Neural progenitor cell (in vitro differentiated cells): ENCODE results near the gene TSPAN18. TPM values are rescaled to one million over a fixed set of nuclear protein-coding genes. Genes with fewer than 3 reads are reported as not detected.

Experiments
- DNase-seq: peaks from one replicate; pipeline ENCODE4 v3.0.0-alpha.2; 2016; ENCODE audit warnings: low spot score
- H2AFZ ChIP-seq: fragments of 200-600 bp; sonication (generic); replicated peaks from 2 replicates; pipeline ENCODE4 v1.6.1; 2016; ENCODE audit warnings: antibody characterized with exemption
- H3F3A ChIP-seq: fragments of 200-600 bp; sonication (generic); 2 replicates; pipeline ENCODE4 v1.6.1; 2016; ENCODE audit warnings: antibody characterized with exemption, low read depth
- H3K27ac ChIP-seq: fragments of 200-600 bp; sonication (generic); 2 replicates; pipeline ENCODE4 v1.5.1; 2016; ENCODE audit warnings: mild to moderate bottlenecking
- H3K27me3 ChIP-seq: fragments of 200-600 bp; sonication (generic); 2 replicates; pipeline ENCODE4 v1.6.1; 2016; ENCODE audit warnings: mild to moderate bottlenecking, moderate library complexity
- H3K36me3 ChIP-seq: fragments of 200-600 bp; sonication (generic); 2 replicates; pipeline ENCODE4 v1.5.1; 2016
- H3K4me1 ChIP-seq: fragments of 200-600 bp; sonication (generic); 2 replicates; pipeline ENCODE4 v1.6.1; 2016; ENCODE audit warnings: mixed run types
- H3K4me2 ChIP-seq: fragments of 200-600 bp; sonication (generic); 2 replicates; pipeline ENCODE4 v1.6.1; 2016
- H3K4me3 ChIP-seq: fragments of 200-600 bp; sonication (generic); 2 replicates; pipeline ENCODE4 v1.5.1; 2016
- H3K79me2 ChIP-seq: fragments of 200-600 bp; sonication (generic); 2 replicates; pipeline ENCODE4 v1.6.1; 2016; ENCODE audit warnings: low read depth
- H3K9ac ChIP-seq: fragments of 200-600 bp; sonication (generic); 2 replicates; pipeline ENCODE4 v1.6.1; 2016
- H3K9me3 ChIP-seq: fragments of 200-600 bp; sonication (generic); 2 replicates; pipeline ENCODE4 v1.5.1; 2016; ENCODE audit warnings: low read depth
- H4K20me1 ChIP-seq: fragments of 200-600 bp; sonication (generic); 2 replicates; pipeline ENCODE4 v1.6.1; 2016; ENCODE audit warnings: low read depth
- H3K27ac Mint-ChIP-seq: 3 replicates; pipeline ENCODE4 v1.8.0; 2021; ENCODE audit warnings: mixed read lengths
- H3K27me3 Mint-ChIP-seq: 2 replicates; pipeline ENCODE4 v1.8.0; 2022; ENCODE audit warnings: low read depth, mild to moderate bottlenecking, inconsistent platforms, moderate library complexity, mixed read lengths; ENCODE audit not compliant: insufficient read depth
- H3K36me3 Mint-ChIP-seq: 3 replicates; pipeline ENCODE4 v1.8.0; 2021; ENCODE audit warnings: mixed read lengths
- H3K4me1 Mint-ChIP-seq: 3 replicates; pipeline ENCODE4 v1.8.0; 2021; ENCODE audit warnings: mixed read lengths
- H3K4me3 Mint-ChIP-seq: 3 replicates; pipeline ENCODE4 v1.8.0; 2021; ENCODE audit warnings: mild to moderate bottlenecking, moderate library complexity, mixed read lengths
- H3K9me3 Mint-ChIP-seq: 3 replicates; pipeline ENCODE4 v1.8.0; 2020; ENCODE audit warnings: mixed read lengths
- EZH2 ChIP-seq: fragments of 200-600 bp; sonication (generic); IDR thresholded peaks from 2 replicates; pipeline ENCODE4 v1.6.1; 2017; ENCODE audit warnings: antibody characterized with exemption, mild to moderate bottlenecking, moderate library complexity
- EZH2phosphoT487 ChIP-seq: fragments of 200-600 bp; sonication (generic); IDR thresholded peaks from 2 replicates; pipeline ENCODE4 v1.6.1; 2017; ENCODE audit warnings: antibody characterized with exemption
- total RNA-seq: library from RNA; depleted of rRNA; stranded (reverse); fragments of >200 nt; gene quantifications from 2 replicates; pipeline ENCODE4 v1.2.3, GENCODE V29; 2015; ENCODE audit warnings: low replicate concordance
- TF ChIP-seq, protein P1 (sequence below): fragments of 200-600 bp; sonication (generic); IDR thresholded peaks from 2 replicates; pipeline ENCODE4 v1.5.1; 2017; ENCODE audit warnings: antibody characterized with exemption, mild to moderate bottlenecking

Gene TSPAN18
- total RNA-seq, 1 donor from 2014 or later: 16.5 TPM

DNA sequence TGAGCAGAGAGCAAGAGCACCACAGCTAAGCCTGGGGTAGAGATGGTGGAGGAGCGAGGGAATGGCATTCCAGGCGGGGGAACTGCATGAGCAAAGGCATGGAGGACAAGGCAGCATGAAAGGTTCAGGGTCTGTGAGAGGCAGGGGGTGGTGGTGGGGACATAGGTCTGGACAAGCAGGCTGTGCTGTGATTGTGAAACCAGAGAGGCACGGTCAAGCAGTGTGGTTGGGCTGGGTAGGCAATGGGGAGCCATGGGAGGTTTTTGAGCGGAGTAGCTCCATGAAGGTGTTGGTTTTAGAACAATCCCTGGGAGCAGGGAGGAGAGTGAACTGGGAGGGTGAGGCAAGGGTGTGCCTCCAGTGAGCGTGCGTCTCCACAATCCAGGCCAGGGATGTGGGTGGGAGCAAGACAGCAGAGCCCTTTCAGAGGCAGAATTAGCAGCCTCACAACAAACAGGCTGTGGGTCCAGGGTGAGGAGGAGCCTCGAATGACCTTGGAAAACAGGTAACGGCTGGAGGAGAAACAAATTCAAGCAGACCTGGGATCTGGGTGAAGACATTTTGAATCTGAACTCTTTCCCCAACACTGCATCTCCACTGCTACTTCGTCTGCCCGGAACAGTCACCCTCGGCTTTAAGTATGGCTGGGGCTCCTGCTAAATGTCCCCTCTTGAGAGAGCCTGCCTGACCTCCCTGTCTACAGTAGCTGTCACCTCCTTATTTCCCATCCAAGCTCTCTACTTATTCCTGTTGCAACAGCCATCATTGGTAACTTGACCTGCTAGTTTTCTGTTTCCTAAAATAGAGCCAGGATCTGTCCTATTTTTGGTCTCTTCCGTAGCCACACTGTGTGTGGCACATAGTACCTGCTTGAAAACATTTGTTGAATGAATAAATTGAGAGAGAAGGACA, 27.0 kb upstream of the TSPAN18 start:
- Histone ChIP-seq H3K9ac (no peak overlapping the region), H3K9me3 (no peaks in the 10 kb centered on the region), H3K27me3 (no peaks in the 10 kb centered on the region), H3K27ac (no peak overlapping the region), H2AFZ (no peak overlapping the region), H4K20me1 (no peaks in the 10 kb centered on the region), H3K4me1 (no peaks in the 10 kb centered on the region), H3K36me3 (no peaks in the 10 kb centered on the region), H3K79me2 (no peaks in the 10 kb centered on the region), H3K4me2 (no peak overlapping the region), H3F3A (no peaks in the 10 kb centered on the region), H3K4me3 (no peak overlapping the region)
- Mint-ChIP-seq H3K36me3 (no peaks in the 10 kb centered on the region), H3K27me3 (peaks cover 6% of the 10 kb centered on the region), H3K9me3 (peaks cover 4% of the 10 kb centered on the region), H3K27ac (peak overlapping the region; percentile 7), H3K4me1 (peaks cover 37% of the 10 kb centered on the region), H3K4me3 (no peak overlapping the region)
- TF ChIP-seq, protein P1, sequence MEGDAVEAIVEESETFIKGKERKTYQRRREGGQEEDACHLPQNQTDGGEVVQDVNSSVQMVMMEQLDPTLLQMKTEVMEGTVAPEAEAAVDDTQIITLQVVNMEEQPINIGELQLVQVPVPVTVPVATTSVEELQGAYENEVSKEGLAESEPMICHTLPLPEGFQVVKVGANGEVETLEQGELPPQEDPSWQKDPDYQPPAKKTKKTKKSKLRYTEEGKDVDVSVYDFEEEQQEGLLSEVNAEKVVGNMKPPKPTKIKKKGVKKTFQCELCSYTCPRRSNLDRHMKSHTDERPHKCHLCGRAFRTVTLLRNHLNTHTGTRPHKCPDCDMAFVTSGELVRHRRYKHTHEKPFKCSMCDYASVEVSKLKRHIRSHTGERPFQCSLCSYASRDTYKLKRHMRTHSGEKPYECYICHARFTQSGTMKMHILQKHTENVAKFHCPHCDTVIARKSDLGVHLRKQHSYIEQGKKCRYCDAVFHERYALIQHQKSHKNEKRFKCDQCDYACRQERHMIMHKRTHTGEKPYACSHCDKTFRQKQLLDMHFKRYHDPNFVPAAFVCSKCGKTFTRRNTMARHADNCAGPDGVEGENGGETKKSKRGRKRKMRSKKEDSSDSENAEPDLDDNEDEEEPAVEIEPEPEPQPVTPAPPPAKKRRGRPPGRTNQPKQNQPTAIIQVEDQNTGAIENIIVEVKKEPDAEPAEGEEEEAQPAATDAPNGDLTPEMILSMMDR: no peak
- no peak for TF ChIP-seq EZH2
- TF ChIP-seq EZH2phosphoT487: no peak
- no peak for DNase-seq

DNA sequence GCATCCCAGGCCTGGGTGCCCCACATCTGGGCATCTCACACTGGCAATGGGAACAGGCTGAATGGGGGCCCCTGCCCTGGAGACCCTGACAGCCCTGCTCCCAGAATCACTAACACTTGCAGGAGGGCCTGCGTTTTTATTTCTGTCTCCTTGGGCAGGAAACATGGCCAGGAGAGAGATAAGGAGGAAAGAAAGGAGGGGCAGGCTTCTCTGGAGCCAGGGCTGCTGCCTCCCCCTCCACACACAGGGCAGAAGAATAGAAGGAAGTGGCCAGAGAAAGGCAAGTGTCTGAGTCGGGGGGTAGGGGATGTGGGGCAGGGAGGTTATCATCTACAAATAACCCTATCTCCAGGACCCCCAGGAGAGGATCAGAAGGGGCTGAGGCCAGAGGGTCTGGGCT, 25.5 kb upstream of the TSPAN18 start:
- Histone ChIP-seq H3K9ac (no peak overlapping the region), H3K9me3 (no peaks in the 10 kb centered on the region), H3K27me3 (no peaks in the 10 kb centered on the region), H4K20me1 (no peaks in the 10 kb centered on the region), H3K27ac (no peak overlapping the region), H3K4me2 (no peak overlapping the region), H3K36me3 (no peaks in the 10 kb centered on the region), H3K79me2 (no peaks in the 10 kb centered on the region), H3K4me3 (no peak overlapping the region), H3F3A (no peaks in the 10 kb centered on the region), H3K4me1 (no peaks in the 10 kb centered on the region), H2AFZ (no peak overlapping the region)
- DNase-seq: no peak
- Mint-ChIP-seq H3K27ac (no peak overlapping the region), H3K36me3 (no peaks in the 10 kb centered on the region), H3K4me1 (peaks cover 28% of the 10 kb centered on the region), H3K4me3 (no peak overlapping the region), H3K9me3 (peaks cover 4% of the 10 kb centered on the region), H3K27me3 (peaks cover 7% of the 10 kb centered on the region)
- no peak for TF ChIP-seq EZH2
- TF ChIP-seq, protein P1: no peak
- no peak for TF ChIP-seq EZH2phosphoT487

DNA sequence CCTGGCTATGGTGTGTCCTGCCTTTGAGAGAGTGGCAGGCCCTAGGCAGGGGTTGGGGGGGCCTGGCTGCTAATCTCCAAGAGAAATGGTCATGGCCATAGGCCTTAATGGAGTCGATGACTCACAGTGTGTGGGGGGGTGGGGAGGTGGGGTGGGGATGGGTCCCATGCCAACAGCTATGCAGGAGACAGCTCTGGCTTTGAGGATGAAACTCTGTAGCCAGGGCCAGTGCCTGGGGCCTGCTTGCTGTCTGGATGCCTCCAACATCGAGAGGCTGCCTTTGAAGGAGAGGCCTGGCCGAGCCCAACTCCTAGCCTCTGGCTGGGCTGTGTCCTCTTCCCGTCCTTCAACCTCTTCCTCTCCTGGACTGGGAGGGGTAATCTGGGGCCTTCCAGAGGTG, 23.9 kb upstream of the TSPAN18 start:
- H4K20me1 ChIP-seq: no peaks in the 10 kb centered on the region
- no peaks in the 10 kb centered on the region for H3K79me2 ChIP-seq
- no peak overlapping the region for H3K4me3 ChIP-seq
- H3K4me1 ChIP-seq: no peaks in the 10 kb centered on the region
- no peak overlapping the region for H3K27ac ChIP-seq
- H3K36me3 Mint-ChIP-seq: no peaks in the 10 kb centered on the region
- no peak overlapping the region for H3K27ac Mint-ChIP-seq
- H2AFZ ChIP-seq: no peak overlapping the region
- no peaks in the 10 kb centered on the region for H3K27me3 ChIP-seq
- no peak overlapping the region for H3K4me2 ChIP-seq
- no peak overlapping the region for H3K4me3 Mint-ChIP-seq
- no peaks in the 10 kb centered on the region for H3K9me3 ChIP-seq
- no peak for DNase-seq
- H3K9ac ChIP-seq: no peak overlapping the region
- H3K36me3 ChIP-seq: no peaks in the 10 kb centered on the region
- peaks cover 25% of the 10 kb centered on the region for H3K4me1 Mint-ChIP-seq
- H3F3A ChIP-seq: no peaks in the 10 kb centered on the region
- TF ChIP-seq, protein P1: no peak
- TF ChIP-seq EZH2phosphoT487: no peak
- TF ChIP-seq EZH2: no peak
- peaks cover 4% of the 10 kb centered on the region for H3K9me3 Mint-ChIP-seq
- peaks cover 14% of the 10 kb centered on the region for H3K27me3 Mint-ChIP-seq
